Adrenal gland (tissue), 5 donors: Measurements from ENCODE around the gene LSM12.

Source experiments
- CTCF ChIP-seq, 6 experiments: fragments of 450-650 bp in 4 of 6; fragments of 200-600 bp in 2 of 6; sonication (generic) in 1 of 6; IDR thresholded peaks; 1 replicate in 5 of 6; 2 replicates in 1 of 6; pipeline versions ENCODE4 v1.5.1 to v1.8.0; 2016 to 2021; ENCODE audit warnings: antibody characterized with exemption in 6 of 6, mild to moderate bottlenecking in 2 of 6, moderate library complexity in 1 of 6
- POLR2A ChIP-seq, 2 donors: fragments of 450-650 bp; IDR thresholded peaks; one replicate each; pipeline ENCODE4 v1.6.1; 2017; ENCODE audit warnings: antibody characterized with exemption in 2 of 2, mild to moderate bottlenecking in 2 of 2, moderate library complexity in 1 of 2
- donor health status: DM: no; HTN: no; CAD: no.

- no peak for TF ChIP-seq CTCF (IDR thresholded peaks at IDR 0.05)
- TF ChIP-seq POLR2A (IDR thresholded peaks at IDR 0.05): no peak
These were observed 79.1 kb downstream of the LSM12 start for GRCh38 chr17:43987131-43988021.
